ENCODE results near the gene RALGAPA2. TPM values are rescaled to one million over a fixed set of nuclear protein-coding genes. Genes with fewer than 3 reads are reported as not detected.

Gene RALGAPA2
- polyA plus RNA-seq, 1 of the 3 experiments (the other 2 are of a cell fraction): 1.0 TPM

DNA sequence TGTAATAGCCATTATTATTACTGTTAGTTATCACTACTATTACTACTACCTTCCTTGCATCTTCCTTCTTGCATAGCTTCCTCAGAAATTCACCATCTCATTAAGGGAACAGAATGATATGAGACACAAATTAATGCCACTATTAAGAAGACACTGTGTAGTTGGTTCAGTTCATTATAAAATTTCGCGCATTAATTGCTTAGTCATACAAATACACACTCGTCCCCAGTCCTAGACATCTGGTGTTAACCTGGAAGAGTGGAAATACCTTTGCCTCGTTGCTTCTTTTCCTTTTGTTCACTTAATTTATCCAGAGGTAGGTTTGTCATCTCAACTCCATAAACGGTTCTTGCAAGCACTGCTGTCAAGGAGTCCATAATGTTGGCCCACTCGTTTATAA, 107.5 kb downstream of the RALGAPA2 start:
- DNase-seq: no peak
- Histone ChIP-seq H2AFZ (ENCODE audit: low read depth) (no peak overlapping the region), H3K9me2 (no peaks in the 10 kb centered on the region), H3K4me3 (ENCODE audit: low read depth in 2 of 2, low read length in 1 of 2) (no peak overlapping the region), H3K9me3 (no peaks in the 10 kb centered on the region), H3K27ac (ENCODE audit: low read depth in 2 of 2, low read length in 1 of 2) (no peak overlapping the region), H3K79me2 (ENCODE audit: insufficient read depth) (no peaks in the 10 kb centered on the region), H3K27me3 (ENCODE audit: insufficient read depth) (no peaks in the 10 kb centered on the region), H3K36me3 (replicated peaks in 1 of 2; ENCODE audit: control insufficient read depth in 1 of 2, insufficient read depth in 2 of 2, low read length in 1 of 2) (peaks cover 0 to 3% of the 10 kb centered on the region in 2 experiments), H3K4me1 (ENCODE audit: control insufficient read depth in 1 of 2, insufficient read depth in 2 of 2, low read depth in 1 of 2, low read length in 1 of 2) (no peaks in the 10 kb centered on the region), H3F3A (replicated peaks; ENCODE audit: insufficient read depth) (no peaks in the 10 kb centered on the region), H3K9ac (no peak overlapping the region), H3K4me2 (no peak overlapping the region), H4K20me1 (ENCODE audit: insufficient read depth) (no peaks in the 10 kb centered on the region)
- TF ChIP-seq TAF1 (IDR thresholded peaks at IDR 0.05; ENCODE audit: borderline replicate concordance, low read depth, low read length) (no peak), FOXJ3 (CRISPR knock-in tag; IDR thresholded peaks at IDR 0.05) (no peak), TCF12 (IDR thresholded peaks at IDR 0.05) (no peak), RAD21 (IDR thresholded peaks at IDR 0.05; ENCODE audit: low read length) (no peak), GABPA (IDR thresholded peaks at IDR 0.05; ENCODE audit: low read depth) (no peak), RCOR1 (IDR thresholded peaks at IDR 0.05; ENCODE audit: low read length) (no peak), GATA2 (CRISPR knock-in tag; IDR thresholded peaks at IDR 0.05) (no peak), EP300 (IDR thresholded peaks at IDR 0.05; ENCODE audit: borderline replicate concordance in 1 of 2, low read depth in 1 of 2, low read length in 1 of 2) (no peak), TEAD4 (IDR thresholded peaks at IDR 0.05; ENCODE audit: borderline replicate concordance, insufficient read depth) (no peak), RXRA (IDR thresholded peaks at IDR 0.05; ENCODE audit: borderline replicate concordance, low read depth) (no peak), MXI1 (IDR thresholded peaks at IDR 0.05; ENCODE audit: low read depth, low read length) (no peak), FOXM1 (IDR thresholded peaks at IDR 0.05; ENCODE audit: low read depth) (no peak), SIN3A (IDR thresholded peaks at IDR 0.05; ENCODE audit: borderline replicate concordance, low read depth, low read length) (no peak)
- TF ChIP-seq, protein P1, sequence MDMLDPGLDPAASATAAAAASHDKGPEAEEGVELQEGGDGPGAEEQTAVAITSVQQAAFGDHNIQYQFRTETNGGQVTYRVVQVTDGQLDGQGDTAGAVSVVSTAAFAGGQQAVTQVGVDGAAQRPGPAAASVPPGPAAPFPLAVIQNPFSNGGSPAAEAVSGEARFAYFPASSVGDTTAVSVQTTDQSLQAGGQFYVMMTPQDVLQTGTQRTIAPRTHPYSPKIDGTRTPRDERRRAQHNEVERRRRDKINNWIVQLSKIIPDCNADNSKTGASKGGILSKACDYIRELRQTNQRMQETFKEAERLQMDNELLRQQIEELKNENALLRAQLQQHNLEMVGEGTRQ (IDR thresholded peaks at IDR 0.05; ENCODE audit: borderline replicate concordance, low read depth, low read length): no peak
- TF ChIP-seq, protein P2, sequence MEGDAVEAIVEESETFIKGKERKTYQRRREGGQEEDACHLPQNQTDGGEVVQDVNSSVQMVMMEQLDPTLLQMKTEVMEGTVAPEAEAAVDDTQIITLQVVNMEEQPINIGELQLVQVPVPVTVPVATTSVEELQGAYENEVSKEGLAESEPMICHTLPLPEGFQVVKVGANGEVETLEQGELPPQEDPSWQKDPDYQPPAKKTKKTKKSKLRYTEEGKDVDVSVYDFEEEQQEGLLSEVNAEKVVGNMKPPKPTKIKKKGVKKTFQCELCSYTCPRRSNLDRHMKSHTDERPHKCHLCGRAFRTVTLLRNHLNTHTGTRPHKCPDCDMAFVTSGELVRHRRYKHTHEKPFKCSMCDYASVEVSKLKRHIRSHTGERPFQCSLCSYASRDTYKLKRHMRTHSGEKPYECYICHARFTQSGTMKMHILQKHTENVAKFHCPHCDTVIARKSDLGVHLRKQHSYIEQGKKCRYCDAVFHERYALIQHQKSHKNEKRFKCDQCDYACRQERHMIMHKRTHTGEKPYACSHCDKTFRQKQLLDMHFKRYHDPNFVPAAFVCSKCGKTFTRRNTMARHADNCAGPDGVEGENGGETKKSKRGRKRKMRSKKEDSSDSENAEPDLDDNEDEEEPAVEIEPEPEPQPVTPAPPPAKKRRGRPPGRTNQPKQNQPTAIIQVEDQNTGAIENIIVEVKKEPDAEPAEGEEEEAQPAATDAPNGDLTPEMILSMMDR (IDR thresholded peaks at IDR 0.05): no peak
- TF ChIP-seq, protein P3, sequence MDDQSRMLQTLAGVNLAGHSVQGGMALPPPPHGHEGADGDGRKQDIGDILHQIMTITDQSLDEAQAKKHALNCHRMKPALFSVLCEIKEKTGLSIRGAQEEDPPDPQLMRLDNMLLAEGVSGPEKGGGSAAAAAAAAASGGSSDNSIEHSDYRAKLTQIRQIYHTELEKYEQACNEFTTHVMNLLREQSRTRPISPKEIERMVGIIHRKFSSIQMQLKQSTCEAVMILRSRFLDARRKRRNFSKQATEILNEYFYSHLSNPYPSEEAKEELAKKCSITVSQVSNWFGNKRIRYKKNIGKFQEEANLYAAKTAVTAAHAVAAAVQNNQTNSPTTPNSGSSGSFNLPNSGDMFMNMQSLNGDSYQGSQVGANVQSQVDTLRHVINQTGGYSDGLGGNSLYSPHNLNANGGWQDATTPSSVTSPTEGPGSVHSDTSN (IDR thresholded peaks at IDR 0.05): no peak
- WGBS (ENCODE audit: low lambda C conversion rate): 85% methylated on average over 6 of the region's 6 CpGs
- ChIA-PET POLR2A (no interaction called here), CTCF (interaction anchor here (3.7 kb wide), 1 partner anchor 11 kb away, joined by 30 read pairs; no protein-coding TSS in a partner anchor)
